Glomerular endothelial cell (primary cell): ENCODE results near the gene SOX13. TPM values are rescaled to one million over a fixed set of nuclear protein-coding genes. Genes with fewer than 3 reads are reported as not detected.

Experiments
- DNase-seq: peaks from one replicate; pipeline ENCODE4 v3.0.0-alpha.2; 2011; ENCODE audit warnings: low read depth, low spot score; ENCODE audit errors: extremely low read depth
- total RNA-seq: library from RNA; depleted of rRNA; stranded (reverse); fragments of >200 nt; gene quantifications from 2 replicates; pipeline ENCODE4 v1.2.3, GENCODE V29; 2015

Gene SOX13
- total RNA-seq, 1 donor from 2014 or later: 31.1 TPM

DNA sequence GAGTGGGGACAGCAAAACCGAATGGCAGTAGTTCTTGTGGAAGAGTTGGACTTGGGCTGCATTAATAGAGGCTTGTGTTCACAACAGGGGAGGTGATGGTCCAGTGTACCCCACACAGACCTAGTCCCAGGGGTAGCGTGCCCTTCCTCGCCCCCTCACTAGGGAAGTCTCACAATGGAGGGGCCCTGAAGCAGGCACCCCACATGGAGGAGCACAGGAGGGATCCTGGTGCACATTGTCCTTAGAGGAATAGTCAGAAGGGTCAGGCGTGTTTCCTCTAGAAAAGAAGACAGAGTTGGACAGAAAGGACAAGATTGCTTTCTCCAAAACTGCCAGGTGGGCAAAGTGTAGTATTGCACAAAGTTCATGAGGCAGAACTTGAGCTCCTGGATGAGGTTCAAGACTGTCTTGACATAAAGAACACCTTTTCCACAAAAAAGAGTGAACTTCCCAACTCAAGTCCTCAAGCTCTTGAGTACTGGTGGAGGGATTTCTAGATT, 55.6 kb downstream of the SOX13 start:
- no peak for DNase-seq

- DNase-seq: no peak
Observed at GRCh38 chr1:204128964-204129896, 56.3 kb downstream of the SOX13 start.

GRCh38 chr1:204130178-204130577, 57.3 kb downstream of the SOX13 start:
- no peak for DNase-seq

DNA sequence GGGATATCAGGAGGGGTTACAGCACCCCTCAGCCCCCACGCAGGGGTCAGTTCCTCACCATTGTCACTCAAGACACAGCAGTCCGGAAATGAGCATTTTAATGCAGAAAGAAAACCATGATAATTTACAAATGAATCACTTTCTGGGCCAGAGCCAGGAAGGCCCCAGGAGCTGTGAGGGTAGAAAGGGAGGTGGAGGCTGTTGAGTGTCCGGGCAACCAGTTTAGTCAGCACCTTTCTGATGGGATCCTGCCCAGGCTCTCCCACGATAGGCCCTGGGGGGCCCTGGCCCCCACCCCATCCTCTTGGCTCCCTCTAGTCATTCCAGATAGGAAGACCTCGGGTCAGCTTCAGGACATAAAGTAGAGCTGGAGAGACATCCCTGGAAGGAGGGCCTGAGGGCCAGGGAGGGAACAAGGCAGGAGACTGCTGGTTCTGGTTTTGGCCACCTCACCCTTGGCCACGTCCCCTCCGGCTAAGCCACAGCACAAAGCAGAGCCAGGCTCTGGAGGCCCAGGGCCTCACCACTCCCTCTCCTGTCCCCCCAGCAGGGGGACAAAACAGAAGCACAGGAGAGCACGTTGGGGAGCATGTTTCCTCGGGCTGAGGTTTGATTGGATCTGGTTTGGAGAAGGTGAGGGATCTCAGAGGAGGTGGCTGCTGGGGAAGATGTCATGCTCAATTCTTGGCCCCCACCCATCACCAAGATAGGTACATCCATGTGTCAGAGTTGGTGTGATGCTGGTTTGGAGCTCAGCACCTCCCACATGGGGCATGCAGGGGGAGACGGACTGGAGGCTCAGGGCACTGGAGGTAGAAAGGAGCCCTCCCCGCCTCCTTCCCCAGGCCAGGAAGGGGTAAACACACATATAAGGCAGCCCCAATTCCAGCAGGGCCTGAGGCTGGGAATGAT, 58.3 kb downstream of the SOX13 start:
- DNase-seq: no peak

DNA sequence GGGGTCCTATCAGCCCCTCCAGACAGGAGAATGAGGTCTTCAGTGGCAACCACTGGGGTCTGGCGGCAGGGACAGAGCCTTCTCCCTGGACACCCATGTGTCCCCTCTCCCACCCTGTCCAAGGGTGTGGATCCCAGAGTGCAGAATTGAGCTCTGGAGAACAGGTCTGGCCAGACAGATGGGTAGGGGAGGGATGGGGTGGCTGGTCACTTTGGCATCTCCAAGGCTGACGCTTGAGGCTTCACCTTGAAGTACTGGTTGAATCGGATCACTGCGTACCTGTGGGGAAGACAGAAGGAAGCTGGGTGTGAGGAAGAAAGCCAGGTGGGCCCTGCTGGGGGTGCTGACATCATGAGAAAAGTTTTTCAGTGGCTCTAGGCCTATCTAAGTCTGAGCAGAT, 59.1 kb downstream of the SOX13 start:
- DNase-seq: no peak

DNA sequence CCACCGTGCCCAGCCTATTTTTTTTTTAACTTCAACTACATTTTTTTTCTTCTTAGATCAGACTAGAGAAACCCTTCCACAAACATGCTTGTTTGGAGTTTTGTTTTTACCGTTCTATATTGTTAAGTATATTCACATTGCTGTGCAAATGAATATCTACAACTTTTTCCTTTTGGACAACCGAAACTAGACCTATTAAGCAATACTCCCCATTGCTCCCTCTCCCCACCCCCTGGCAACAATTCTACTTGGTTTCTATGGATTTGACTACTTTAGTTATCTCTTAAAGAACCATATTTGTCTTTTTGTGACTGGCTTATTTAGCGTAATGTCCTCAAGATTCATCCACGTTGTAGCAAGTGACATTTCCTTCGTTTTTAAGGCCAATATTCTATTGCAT, 59.8 kb downstream of the SOX13 start:
- no peak for DNase-seq

GRCh38 chr1:204134103-204134502, 61.2 kb downstream of the SOX13 start:
- DNase-seq: no peak

GRCh38 chr1:204136814-204137213, 63.9 kb downstream of the SOX13 start:
- no peak for DNase-seq

DNA sequence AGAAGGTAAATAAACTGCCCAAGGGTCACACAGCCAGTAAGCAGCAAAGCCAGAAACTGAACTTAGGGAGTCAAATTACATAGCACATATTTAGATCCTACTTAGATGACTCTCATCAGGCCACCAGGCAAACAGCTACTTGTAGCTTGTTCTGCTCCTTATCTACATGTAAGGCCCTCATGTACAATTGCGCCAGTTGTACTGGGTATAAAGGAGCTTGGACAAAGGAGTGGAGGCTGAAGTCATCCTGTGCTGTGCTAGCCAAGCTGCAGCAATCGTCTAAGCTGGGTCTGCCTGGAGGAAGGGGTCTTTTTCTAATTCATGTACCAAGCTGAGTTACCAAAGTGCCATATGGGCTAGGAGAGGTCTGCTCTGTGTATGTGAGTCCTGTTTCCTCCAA, 66.2 kb downstream of the SOX13 start:
- DNase-seq: no peak

- DNase-seq: no peak
Observed at GRCh38 chr1:204139952-204140351, 67.0 kb downstream of the SOX13 start.

- no peak for DNase-seq
Observed at GRCh38 chr1:204141131-204141530, 68.2 kb downstream of the SOX13 start.

GRCh38 chr1:204142032-204142974, 69.4 kb downstream of the SOX13 start:
- no peak for DNase-seq

- DNase-seq: no peak
Observed at GRCh38 chr1:204143276-204144041, 70.5 kb downstream of the SOX13 start.

DNA sequence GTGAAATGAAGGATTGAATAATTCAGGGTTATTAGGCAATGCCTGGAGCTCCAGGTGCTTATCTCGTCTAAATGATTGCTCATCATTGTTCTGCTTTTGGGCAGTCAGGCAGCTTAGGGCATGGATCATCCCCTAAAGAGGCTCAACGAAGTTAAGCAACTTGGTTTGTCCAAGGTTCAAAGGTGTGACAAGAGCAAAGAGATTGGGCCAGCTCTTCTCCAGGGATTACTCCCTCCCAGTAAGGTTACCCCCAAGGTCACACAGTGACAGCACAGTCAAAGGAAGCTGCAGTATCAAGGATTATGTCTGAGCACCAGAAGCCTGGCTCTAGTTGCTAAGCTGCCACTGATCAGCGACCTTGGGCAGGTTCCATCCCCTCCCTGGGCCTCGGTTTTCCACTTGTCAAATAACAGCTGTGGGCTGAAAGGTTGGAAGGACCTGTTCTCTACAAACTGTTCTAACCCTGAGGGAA, 72.2 kb downstream of the SOX13 start:
- no peak for DNase-seq

DNA sequence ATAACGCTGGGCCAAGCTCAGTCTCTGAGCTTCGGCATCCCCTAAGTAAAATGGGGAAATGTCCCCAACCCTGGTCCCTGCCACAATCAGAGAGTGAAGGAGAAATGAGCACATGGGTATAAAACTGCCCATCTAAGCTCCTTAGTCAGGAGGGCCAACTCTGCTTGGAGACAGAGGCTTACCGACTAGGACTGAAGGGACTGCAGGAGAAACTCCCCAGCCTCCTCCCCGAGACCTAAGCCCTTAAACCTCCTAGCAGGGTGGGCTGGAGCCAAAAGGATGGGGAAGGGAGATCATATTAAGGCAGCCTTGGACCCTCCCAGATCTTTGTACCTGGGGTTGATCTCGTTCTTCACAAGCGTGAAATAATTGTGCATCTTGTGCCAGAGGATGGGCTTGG, 73.4 kb downstream of the SOX13 start:
- DNase-seq: no peak

- DNase-seq: no peak
Observed at GRCh38 chr1:204146965-204147364, 74.0 kb downstream of the SOX13 start.

DNA sequence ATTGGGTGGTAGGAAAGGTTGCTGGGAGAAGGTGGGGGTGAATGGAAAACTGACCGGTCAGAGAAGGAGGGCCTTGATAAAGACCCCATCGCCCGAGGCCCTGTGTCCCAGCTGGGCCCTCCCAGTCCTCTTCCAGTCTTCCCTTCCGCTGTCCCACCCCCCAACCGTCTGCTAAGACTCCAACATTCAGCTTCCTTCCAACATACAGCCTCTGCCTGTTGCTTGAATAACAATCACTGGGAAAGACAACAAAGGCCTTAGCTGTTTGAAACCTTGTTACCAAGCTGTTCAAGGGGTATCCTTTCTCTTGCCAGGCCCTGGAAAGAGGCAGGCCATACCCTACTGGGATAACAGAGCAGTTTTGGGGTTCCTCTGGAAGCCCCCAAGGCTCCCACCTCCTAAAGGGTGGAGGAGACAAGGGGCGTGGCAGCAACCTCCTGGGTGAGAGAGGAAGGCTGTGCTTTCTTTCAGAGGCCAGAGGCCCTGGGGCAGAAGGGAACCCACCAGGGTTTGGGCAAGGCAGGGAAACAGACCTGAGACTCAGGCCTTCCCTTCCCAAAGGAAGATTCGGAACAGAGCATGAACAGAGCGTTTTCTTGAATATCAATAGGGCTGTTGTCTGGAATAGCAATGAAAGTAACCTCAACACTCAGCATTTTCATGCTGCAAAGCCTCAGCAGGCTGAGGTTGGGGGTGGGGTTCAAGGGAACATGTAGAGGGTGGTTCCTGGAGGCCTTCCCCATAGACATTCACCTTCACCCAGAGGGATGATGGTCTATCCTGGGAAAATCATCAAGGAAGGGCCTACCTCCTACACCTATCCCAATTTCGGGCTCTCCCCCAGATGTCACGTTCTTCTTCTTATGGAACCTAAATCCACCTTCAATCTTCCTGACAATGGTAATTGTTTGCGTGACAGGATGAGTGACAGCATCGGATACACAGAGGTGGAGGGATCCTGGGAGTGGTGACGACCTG, 74.8 kb downstream of the SOX13 start:
- no peak for DNase-seq

GRCh38 chr1:204149107-204149506, 76.2 kb downstream of the SOX13 start:
- no peak for DNase-seq
